Calu3 (cell line): Measurements from ENCODE around the gene LRCOL1. TPM values are rescaled to one million over a fixed set of nuclear protein-coding genes. Genes with fewer than 3 reads are reported as not detected.

Experiments
- BruUV-seq: library from RNA; stranded (reverse); fragments of 400-500 nt; replicated peaks from 2 replicates; lab custom pipeline; 2021; lab: Mats Ljungman, UMichigan
- CTCF ChIA-PET: fragments of 300-600 bp; sonication (Branson Sonifier 250); formaldehyde crosslinking; loops from one replicate; lab custom pipeline; 2022; ENCODE audit warnings: antibody characterized with exemption; lab: Charles Lee
- DNase-seq: peaks from one replicate; pipeline ENCODE4 v3.0.0; 2022
- H3K27ac Mint-ChIP-seq: one replicate; pipeline ENCODE4 v1.8.0; 2022; ENCODE audit warnings: mixed read lengths; ENCODE audit not compliant: unreplicated experiment
- H3K27me3 Mint-ChIP-seq: one replicate; pipeline ENCODE4 v1.8.0; 2022; ENCODE audit warnings: mixed read lengths; ENCODE audit not compliant: unreplicated experiment
- H3K36me3 Mint-ChIP-seq: one replicate; pipeline ENCODE4 v1.8.0; 2022; ENCODE audit warnings: mild to moderate bottlenecking, moderate library complexity, mixed read lengths; ENCODE audit not compliant: insufficient read depth, unreplicated experiment
- H3K4me1 Mint-ChIP-seq: one replicate; pipeline ENCODE4 v1.8.0; 2022; ENCODE audit warnings: mild to moderate bottlenecking, low read depth, mixed read lengths; ENCODE audit not compliant: unreplicated experiment
- H3K4me3 Mint-ChIP-seq: one replicate; pipeline ENCODE4 v1.8.0; 2022; ENCODE audit warnings: mild to moderate bottlenecking, low read depth, moderate library complexity, mixed read lengths; ENCODE audit not compliant: unreplicated experiment
- H3K9me3 Mint-ChIP-seq: one replicate; pipeline ENCODE4 v1.8.0; 2022; ENCODE audit warnings: low read depth, mixed read lengths; ENCODE audit not compliant: unreplicated experiment
- intact Hi-C: fragments of 100-400 bp; cut with micrococcal nuclease; formaldehyde crosslinking; loops from one replicate; pipeline ENCODE4 v1.10.0; 2022; ENCODE audit not compliant: unreplicated experiment
- total RNA-seq: library from RNA; stranded (reverse); gene quantifications from 2 replicates; pipeline ENCODE4 v1.2.3, GENCODE V29; 2022
- TF ChIP-seq, protein P1 (sequence below): fragments of 200-600 bp; IDR thresholded peaks from one replicate; pipeline ENCODE4 v1.8.0; 2022; ENCODE audit warnings: antibody characterized with exemption; ENCODE audit not compliant: unreplicated experiment

Gene LRCOL1
- total RNA-seq, 1 experiment from 2014 or later, result not detected

GRCh38 chr12:132629330-132629729 is 18.9 kb upstream of the LRCOL1 start:
- no peak overlapping the region for H3K4me3 Mint-ChIP-seq
- H3K27ac Mint-ChIP-seq, result no peak overlapping the region
- BruUV-seq, result no TSS peak
- H3K36me3 Mint-ChIP-seq, result peaks cover 43% of the 10 kb centered on the region
- H3K27me3 Mint-ChIP-seq, result no peaks in the 10 kb centered on the region
- H3K9me3 Mint-ChIP-seq, result no peaks in the 10 kb centered on the region
- CTCF ChIA-PET, result interaction anchor here (0.6 to 1.1 kb wide), 2 partner anchors 10 to 360 kb away, joined by 3 to 4 read pairs; no protein-coding TSS in a partner anchor
- TF ChIP-seq, protein P1, sequence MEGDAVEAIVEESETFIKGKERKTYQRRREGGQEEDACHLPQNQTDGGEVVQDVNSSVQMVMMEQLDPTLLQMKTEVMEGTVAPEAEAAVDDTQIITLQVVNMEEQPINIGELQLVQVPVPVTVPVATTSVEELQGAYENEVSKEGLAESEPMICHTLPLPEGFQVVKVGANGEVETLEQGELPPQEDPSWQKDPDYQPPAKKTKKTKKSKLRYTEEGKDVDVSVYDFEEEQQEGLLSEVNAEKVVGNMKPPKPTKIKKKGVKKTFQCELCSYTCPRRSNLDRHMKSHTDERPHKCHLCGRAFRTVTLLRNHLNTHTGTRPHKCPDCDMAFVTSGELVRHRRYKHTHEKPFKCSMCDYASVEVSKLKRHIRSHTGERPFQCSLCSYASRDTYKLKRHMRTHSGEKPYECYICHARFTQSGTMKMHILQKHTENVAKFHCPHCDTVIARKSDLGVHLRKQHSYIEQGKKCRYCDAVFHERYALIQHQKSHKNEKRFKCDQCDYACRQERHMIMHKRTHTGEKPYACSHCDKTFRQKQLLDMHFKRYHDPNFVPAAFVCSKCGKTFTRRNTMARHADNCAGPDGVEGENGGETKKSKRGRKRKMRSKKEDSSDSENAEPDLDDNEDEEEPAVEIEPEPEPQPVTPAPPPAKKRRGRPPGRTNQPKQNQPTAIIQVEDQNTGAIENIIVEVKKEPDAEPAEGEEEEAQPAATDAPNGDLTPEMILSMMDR, result no peak
- intact Hi-C loops, result no loop called here
- no peaks in the 10 kb centered on the region for H3K4me1 Mint-ChIP-seq
- DNase-seq, result no peak

DNA sequence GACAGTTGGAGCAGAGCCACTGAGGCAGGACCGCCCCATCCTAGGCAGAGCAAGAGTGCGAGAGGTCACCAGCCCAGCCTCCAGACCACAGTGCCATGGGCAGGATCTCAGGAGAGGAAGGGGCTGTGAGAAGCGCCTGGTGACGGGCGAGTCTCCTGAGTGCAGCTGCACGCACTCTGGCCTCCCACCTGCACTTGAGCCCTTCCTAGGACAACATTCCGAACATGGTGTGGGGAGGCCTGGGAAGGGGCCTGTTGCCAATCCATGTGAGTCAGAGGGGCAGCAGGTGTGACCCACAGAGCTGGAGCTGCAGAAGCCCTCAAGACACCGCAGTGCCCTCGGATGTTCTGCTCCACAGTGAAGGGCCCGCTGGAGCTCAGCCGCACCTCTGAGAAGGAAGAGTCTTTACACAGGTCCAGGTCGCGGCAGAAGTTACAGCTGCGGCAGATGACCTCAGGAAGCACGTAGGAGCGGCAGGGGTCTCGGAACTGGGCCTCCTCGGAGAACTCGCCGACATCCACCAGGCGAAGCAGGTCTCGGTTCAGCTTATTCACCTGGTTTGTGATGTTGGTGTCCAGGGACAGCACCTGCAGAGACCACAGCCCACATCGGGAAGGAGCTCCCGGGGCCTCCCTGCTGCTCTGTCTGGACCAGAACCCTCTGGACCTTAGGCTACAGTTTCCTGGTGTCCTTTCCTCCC is 15.5 kb upstream of the LRCOL1 start:
- no peaks in the 10 kb centered on the region for H3K27me3 Mint-ChIP-seq
- no peak overlapping the region for H3K27ac Mint-ChIP-seq
- DNase-seq, result no peak
- no TSS peak for BruUV-seq
- CTCF ChIA-PET, result interaction anchor here (0.5 kb wide), 1 partner anchor 238 kb away, joined by 3 read pairs; no protein-coding TSS in a partner anchor
- H3K4me1 Mint-ChIP-seq, result peaks cover 19% of the 10 kb centered on the region
- no peak overlapping the region for H3K4me3 Mint-ChIP-seq
- peaks cover 48% of the 10 kb centered on the region for H3K36me3 Mint-ChIP-seq
- no peaks in the 10 kb centered on the region for H3K9me3 Mint-ChIP-seq
- intact Hi-C loops, result no loop called here
- TF ChIP-seq, protein P1, result no peak

DNA sequence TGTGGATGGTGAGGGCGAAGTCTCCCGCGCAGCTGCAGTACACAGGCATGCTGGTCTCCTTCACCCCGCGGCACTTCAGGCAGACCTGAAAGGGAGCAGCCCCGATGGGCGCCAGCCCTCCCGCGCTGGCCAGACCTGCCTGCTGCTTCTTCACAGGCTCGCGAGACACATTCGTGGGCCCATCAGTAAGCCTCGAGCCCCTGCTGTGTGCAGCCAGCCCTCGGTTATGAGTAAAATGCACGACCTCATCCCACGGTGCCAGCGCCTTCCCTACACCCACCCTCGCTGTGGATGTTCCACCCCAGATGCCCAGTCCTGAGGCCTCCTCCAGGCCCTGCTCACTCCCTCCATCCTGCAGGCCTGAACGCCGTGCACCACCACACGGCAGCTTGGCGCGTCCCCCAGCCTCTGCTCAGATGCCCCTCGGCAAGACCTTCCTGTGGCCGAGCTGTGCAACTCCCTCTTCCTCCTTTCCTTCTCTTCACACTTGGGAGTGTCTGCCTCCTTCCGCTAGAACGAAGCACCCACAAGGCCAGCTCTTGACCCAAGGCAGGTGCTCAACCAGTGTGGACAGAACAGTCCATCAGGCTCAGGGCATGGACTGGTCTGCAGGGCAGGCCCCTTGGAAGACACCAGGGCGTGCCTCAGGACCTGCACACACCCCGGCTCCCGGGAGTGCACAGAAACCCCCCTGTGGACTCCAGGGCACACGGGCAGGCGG is 14.7 kb upstream of the LRCOL1 start:
- H3K36me3 Mint-ChIP-seq, result peaks cover 49% of the 10 kb centered on the region
- BruUV-seq, result no TSS peak
- H3K4me3 Mint-ChIP-seq, result no peak overlapping the region
- peaks cover 19% of the 10 kb centered on the region for H3K4me1 Mint-ChIP-seq
- H3K9me3 Mint-ChIP-seq, result no peaks in the 10 kb centered on the region
- DNase-seq, result no peak
- H3K27ac Mint-ChIP-seq, result no peak overlapping the region
- TF ChIP-seq, protein P1, result no peak
- CTCF ChIA-PET, result no interaction called here
- H3K27me3 Mint-ChIP-seq, result no peaks in the 10 kb centered on the region
- intact Hi-C loops, result no loop called here

DNA sequence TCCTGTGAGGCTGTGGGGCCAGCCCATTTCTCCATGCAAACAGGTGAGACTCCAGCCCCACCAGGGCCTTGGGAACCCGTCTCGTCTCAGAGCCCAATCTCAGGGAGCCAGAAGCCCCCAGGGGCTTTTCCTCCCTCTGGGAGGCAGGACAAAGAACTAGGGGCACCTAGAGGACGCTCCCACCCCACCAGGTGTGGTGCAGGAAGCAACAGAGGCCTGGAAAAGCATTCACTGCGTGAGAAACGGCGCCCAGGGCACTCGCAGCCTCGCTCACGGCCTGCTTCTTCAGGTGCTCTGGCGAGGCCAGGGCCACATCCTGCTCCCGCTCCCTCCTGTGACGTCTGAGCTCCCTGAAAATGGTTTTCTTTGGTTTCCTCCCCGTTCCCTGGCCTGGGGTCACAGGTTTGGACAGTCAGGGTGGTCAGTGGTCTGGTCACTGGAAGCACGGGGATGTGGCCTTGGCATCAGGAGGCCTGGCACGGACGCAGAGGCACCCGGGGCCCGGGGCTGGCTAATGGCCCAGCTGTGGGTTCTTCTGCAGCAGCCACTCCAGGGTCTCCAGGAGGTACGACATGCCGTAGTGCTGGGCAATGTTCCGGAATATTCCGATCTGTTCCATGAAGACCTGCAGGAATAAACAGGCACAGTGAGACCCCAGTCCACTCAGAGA is 13.9 kb upstream of the LRCOL1 start:
- Mint-ChIP-seq H3K27me3 (no peaks in the 10 kb centered on the region), H3K4me1 (peaks cover 19% of the 10 kb centered on the region), H3K4me3 (no peak overlapping the region), H3K36me3 (peaks cover 45% of the 10 kb centered on the region), H3K9me3 (no peaks in the 10 kb centered on the region), H3K27ac (no peak overlapping the region)
- intact Hi-C loops, result no loop called here
- CTCF ChIA-PET, result no interaction called here
- TF ChIP-seq, protein P1, result no peak
- TSS peak; percentile 19 for BruUV-seq
- no peak for DNase-seq
